Liver (tissue), 9 donors: ENCODE results near the gene TCOF1. TPM values are rescaled to one million over a fixed set of nuclear protein-coding genes. Genes with fewer than 3 reads are reported as not detected.

ENCODE experiments used
- DNase-seq: peaks from one replicate; pipeline ENCODE4 v3.0.0-alpha.2; 2017; ENCODE audit warnings: low spot score
- H3K27ac ChIP-seq, 2 donors: one replicate each; pipeline ENCODE4 v1.7.0; 2013; ENCODE audit warnings: inconsistent platforms in 2 of 2, low read length in 2 of 2, control low read depth in 1 of 2, low read depth in 1 of 2, mild to moderate bottlenecking in 1 of 2
- H3K27me3 ChIP-seq, 4 donors: one replicate each; pipeline versions ENCODE4 v1.6.1 to v1.7.0; 2013; ENCODE audit warnings: low read length in 3 of 4, inconsistent platforms in 1 of 4, mild to moderate bottlenecking in 1 of 4, moderate library complexity in 1 of 4; ENCODE audit not compliant: control insufficient read depth in 4 of 4, insufficient read depth in 4 of 4
- H3K36me3 ChIP-seq, 4 donors: one replicate each; pipeline versions ENCODE4 v1.6.1 to v1.7.0; 2013; ENCODE audit warnings: low read length in 3 of 4, mild to moderate bottlenecking in 3 of 4, low read depth in 1 of 4, moderate library complexity in 1 of 4; ENCODE audit not compliant: control insufficient read depth in 4 of 4, insufficient read depth in 3 of 4
- H3K4me1 ChIP-seq, 4 donors: one replicate each; pipeline versions ENCODE4 v1.6.1 to v1.7.0; 2013; ENCODE audit warnings: low read length in 3 of 4, mild to moderate bottlenecking in 3 of 4, moderate library complexity in 1 of 4; ENCODE audit not compliant: control insufficient read depth in 4 of 4, insufficient read depth in 4 of 4
- H3K4me3 ChIP-seq, 3 donors: one replicate each; pipeline versions ENCODE4 v1.6.1 to v1.7.0; 2013; ENCODE audit warnings: low read length in 3 of 3, control low read depth in 1 of 3, low read depth in 1 of 3, mild to moderate bottlenecking in 1 of 3
- H3K9ac ChIP-seq, 2 donors: one replicate each; pipeline ENCODE4 v1.7.0; 2013; ENCODE audit warnings: low read length in 2 of 2, mild to moderate bottlenecking in 2 of 2, moderate library complexity in 2 of 2, control low read depth in 1 of 2, low read depth in 1 of 2
- H3K9me3 ChIP-seq, 4 donors: one replicate each; pipeline versions ENCODE4 v1.6.1 to v1.7.0; 2013; ENCODE audit warnings: low read length in 3 of 4; ENCODE audit not compliant: control insufficient read depth in 4 of 4
- EGR1 ChIP-seq, 2 donors: IDR thresholded peaks; 2 replicates each; pipeline ENCODE4 v1.6.1; 2016 to 2018; ENCODE audit warnings: antibody characterized with exemption in 2 of 2, low read depth in 2 of 2
- FOXA1 ChIP-seq: IDR thresholded peaks from 2 replicates; pipeline ENCODE4 v1.6.1; 2016; ENCODE audit warnings: antibody characterized with exemption
- FOXA2 ChIP-seq: IDR thresholded peaks from 2 replicates; pipeline ENCODE4 v1.6.1; 2016; ENCODE audit warnings: antibody characterized with exemption
- GABPA ChIP-seq, 2 donors: IDR thresholded peaks in 1 of 2; conservative IDR thresholded peaks in 1 of 2; 2 replicates each; pipeline ENCODE4 v1.6.1; 2016; ENCODE audit warnings: antibody characterized with exemption in 2 of 2, mild to moderate bottlenecking in 1 of 2, moderate library complexity in 1 of 2
- HNF4A ChIP-seq, 2 donors: conservative IDR thresholded peaks; 2 replicates each; pipeline ENCODE4 v1.6.1; 2016; ENCODE audit warnings: antibody characterized with exemption in 2 of 2, mild to moderate bottlenecking in 2 of 2
- HNF4G ChIP-seq: IDR thresholded peaks from 2 replicates; pipeline ENCODE4 v1.6.1; 2016; ENCODE audit warnings: antibody characterized with exemption
- JUND ChIP-seq, 2 donors: IDR thresholded peaks; 2 replicates each; pipeline ENCODE4 v1.6.1; 2016; ENCODE audit warnings: antibody characterized with exemption in 2 of 2
- NR2F2 ChIP-seq: IDR thresholded peaks from 2 replicates; pipeline ENCODE4 v1.6.1; 2016; ENCODE audit warnings: antibody characterized with exemption
- RAD21 ChIP-seq, 2 donors: IDR thresholded peaks; 2 replicates each; pipeline ENCODE4 v1.6.1; 2016; ENCODE audit warnings: antibody characterized with exemption in 2 of 2, mild to moderate bottlenecking in 2 of 2
- RXRA ChIP-seq, 2 donors: IDR thresholded peaks; 2 replicates each; pipeline ENCODE4 v1.6.1; 2017 to 2018; ENCODE audit warnings: antibody characterized with exemption in 2 of 2, mild to moderate bottlenecking in 1 of 2
- SP1 ChIP-seq: IDR thresholded peaks from 2 replicates; pipeline ENCODE4 v1.6.1; 2018; ENCODE audit warnings: antibody characterized with exemption, mild to moderate bottlenecking
- TAF1 ChIP-seq: conservative IDR thresholded peaks from 2 replicates; pipeline ENCODE4 v1.6.1; 2016; ENCODE audit warnings: antibody characterized with exemption, mild to moderate bottlenecking
- YY1 ChIP-seq: IDR thresholded peaks from 2 replicates; pipeline ENCODE4 v1.6.1; 2016; ENCODE audit warnings: antibody characterized with exemption, mild to moderate bottlenecking
- WGBS: extraction: QIAGEN DNeasy Blood & Tissue Kit; methylation state at CpG from one replicate; pipeline ENCODE4 v1.1.7; 2013; 5-methylcytosine and 5-hydroxymethylcytosine counted together
- polyA plus RNA-seq, 2 donors: library from polyadenylated mRNA; stranded (reverse) in 1 of 2; unstranded in 1 of 2; fragments of 200-250 nt in 1 of 2; fragments of >200 nt in 1 of 2; fragmentation: Nextera tagmentation in 1 of 2; extraction: Ambion mirVana in 1 of 2; gene quantifications; one replicate each; pipeline versions ENCODE4 v1.2.1 to v1.2.3, GENCODE V29; 2013 to 2015
- total RNA-seq, 2 donors: library from RNA; depleted of rRNA; stranded (reverse); fragments of >200 nt; gene quantifications; one replicate each; pipeline ENCODE4 v1.2.3, GENCODE V29; 2014
- TF ChIP-seq, protein P1 (sequence below): IDR thresholded peaks from 2 replicates; pipeline ENCODE4 v1.6.1; 2016; ENCODE audit warnings: antibody characterized with exemption
- TF ChIP-seq, protein P2 (sequence below): fragments of 150-350 bp; IDR thresholded peaks from 2 replicates; pipeline ENCODE4 v1.5.1; 2017; ENCODE audit warnings: improper control_type of control experiment, low read depth, low read length; ENCODE audit not compliant: missing input control
- TF ChIP-seq, protein P3 (sequence below): IDR thresholded peaks from 2 replicates; pipeline ENCODE4 v1.6.1; 2016; ENCODE audit warnings: antibody characterized with exemption
- TF ChIP-seq, protein P4 (sequence below): IDR thresholded peaks from 2 replicates; pipeline ENCODE4 v1.6.1; 2016; ENCODE audit warnings: antibody characterized with exemption, mild to moderate bottlenecking
- TF ChIP-seq, protein P5 (sequence below): IDR thresholded peaks from 2 replicates; pipeline ENCODE4 v1.6.1; 2016; ENCODE audit warnings: antibody characterized with exemption
- donor health status: healthy.
- donor health status: healthy.
- donor health status: healthy.
- donor health status: healthy.
- donor health status: healthy.

The TCOF1 gene
- total and polyA plus RNA-seq, 4 donors: 3.2 to 8.5 (median 6.4) TPM

DNA sequence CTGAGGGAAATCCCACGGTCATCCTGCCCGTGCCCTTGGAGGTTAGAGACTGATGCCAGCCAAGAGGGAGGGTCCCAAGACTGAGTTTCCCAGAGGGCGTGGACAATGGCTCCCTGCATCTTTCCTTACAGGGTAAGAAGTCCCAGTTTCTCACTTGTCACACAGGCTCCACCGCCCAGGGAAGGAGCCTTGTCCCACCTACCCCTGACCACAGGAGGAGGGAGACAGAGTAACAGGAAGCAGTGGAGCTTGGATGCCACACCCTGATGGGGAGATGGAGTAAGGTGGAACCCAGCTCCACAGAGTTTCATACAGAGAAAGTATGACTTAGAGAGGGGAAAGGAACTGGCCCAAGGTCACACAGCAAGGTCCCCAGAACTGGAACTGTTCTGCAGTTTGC lies 64.6 kb downstream of the TCOF1 start:
- no peak overlapping the region for H3K4me3 ChIP-seq
- DNase-seq: no peak
- no peaks in the 10 kb centered on the region for H3K9me3 ChIP-seq
- H3K27me3 ChIP-seq: no peaks in the 10 kb centered on the region
- no peaks in the 10 kb centered on the region for H3K4me1 ChIP-seq
- no peak overlapping the region for H3K27ac ChIP-seq
- TF ChIP-seq YY1 (no peak), HNF4A (conservative IDR thresholded peaks at IDR 0.05) (no peak), JUND (IDR thresholded peaks at IDR 0.05) (no peak), SP1 (no peak), GABPA (IDR thresholded peaks at IDR 0.05 in 1 of 2, conservative IDR thresholded peaks at IDR 0.05 in 1 of 2) (no peak), RXRA (IDR thresholded peaks at IDR 0.05) (no peak), NR2F2 (no peak), RAD21 (IDR thresholded peaks at IDR 0.05) (no peak), HNF4G (no peak), TAF1 (no peak), FOXA1 (no peak), EGR1 (IDR thresholded peaks at IDR 0.05; ENCODE audit: low read depth in 2 of 2) (no peak), FOXA2 (no peak)
- TF ChIP-seq, protein P1, sequence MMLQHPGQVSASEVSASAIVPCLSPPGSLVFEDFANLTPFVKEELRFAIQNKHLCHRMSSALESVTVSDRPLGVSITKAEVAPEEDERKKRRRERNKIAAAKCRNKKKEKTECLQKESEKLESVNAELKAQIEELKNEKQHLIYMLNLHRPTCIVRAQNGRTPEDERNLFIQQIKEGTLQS: no peak
- TF ChIP-seq, protein P2, sequence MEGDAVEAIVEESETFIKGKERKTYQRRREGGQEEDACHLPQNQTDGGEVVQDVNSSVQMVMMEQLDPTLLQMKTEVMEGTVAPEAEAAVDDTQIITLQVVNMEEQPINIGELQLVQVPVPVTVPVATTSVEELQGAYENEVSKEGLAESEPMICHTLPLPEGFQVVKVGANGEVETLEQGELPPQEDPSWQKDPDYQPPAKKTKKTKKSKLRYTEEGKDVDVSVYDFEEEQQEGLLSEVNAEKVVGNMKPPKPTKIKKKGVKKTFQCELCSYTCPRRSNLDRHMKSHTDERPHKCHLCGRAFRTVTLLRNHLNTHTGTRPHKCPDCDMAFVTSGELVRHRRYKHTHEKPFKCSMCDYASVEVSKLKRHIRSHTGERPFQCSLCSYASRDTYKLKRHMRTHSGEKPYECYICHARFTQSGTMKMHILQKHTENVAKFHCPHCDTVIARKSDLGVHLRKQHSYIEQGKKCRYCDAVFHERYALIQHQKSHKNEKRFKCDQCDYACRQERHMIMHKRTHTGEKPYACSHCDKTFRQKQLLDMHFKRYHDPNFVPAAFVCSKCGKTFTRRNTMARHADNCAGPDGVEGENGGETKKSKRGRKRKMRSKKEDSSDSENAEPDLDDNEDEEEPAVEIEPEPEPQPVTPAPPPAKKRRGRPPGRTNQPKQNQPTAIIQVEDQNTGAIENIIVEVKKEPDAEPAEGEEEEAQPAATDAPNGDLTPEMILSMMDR: no peak
- TF ChIP-seq, protein P3, sequence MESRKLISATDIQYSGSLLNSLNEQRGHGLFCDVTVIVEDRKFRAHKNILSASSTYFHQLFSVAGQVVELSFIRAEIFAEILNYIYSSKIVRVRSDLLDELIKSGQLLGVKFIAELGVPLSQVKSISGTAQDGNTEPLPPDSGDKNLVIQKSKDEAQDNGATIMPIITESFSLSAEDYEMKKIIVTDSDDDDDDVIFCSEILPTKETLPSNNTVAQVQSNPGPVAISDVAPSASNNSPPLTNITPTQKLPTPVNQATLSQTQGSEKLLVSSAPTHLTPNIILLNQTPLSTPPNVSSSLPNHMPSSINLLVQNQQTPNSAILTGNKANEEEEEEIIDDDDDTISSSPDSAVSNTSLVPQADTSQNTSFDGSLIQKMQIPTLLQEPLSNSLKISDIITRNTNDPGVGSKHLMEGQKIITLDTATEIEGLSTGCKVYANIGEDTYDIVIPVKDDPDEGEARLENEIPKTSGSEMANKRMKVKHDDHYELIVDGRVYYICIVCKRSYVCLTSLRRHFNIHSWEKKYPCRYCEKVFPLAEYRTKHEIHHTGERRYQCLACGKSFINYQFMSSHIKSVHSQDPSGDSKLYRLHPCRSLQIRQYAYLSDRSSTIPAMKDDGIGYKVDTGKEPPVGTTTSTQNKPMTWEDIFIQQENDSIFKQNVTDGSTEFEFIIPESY: no peak
- TF ChIP-seq, protein P4, sequence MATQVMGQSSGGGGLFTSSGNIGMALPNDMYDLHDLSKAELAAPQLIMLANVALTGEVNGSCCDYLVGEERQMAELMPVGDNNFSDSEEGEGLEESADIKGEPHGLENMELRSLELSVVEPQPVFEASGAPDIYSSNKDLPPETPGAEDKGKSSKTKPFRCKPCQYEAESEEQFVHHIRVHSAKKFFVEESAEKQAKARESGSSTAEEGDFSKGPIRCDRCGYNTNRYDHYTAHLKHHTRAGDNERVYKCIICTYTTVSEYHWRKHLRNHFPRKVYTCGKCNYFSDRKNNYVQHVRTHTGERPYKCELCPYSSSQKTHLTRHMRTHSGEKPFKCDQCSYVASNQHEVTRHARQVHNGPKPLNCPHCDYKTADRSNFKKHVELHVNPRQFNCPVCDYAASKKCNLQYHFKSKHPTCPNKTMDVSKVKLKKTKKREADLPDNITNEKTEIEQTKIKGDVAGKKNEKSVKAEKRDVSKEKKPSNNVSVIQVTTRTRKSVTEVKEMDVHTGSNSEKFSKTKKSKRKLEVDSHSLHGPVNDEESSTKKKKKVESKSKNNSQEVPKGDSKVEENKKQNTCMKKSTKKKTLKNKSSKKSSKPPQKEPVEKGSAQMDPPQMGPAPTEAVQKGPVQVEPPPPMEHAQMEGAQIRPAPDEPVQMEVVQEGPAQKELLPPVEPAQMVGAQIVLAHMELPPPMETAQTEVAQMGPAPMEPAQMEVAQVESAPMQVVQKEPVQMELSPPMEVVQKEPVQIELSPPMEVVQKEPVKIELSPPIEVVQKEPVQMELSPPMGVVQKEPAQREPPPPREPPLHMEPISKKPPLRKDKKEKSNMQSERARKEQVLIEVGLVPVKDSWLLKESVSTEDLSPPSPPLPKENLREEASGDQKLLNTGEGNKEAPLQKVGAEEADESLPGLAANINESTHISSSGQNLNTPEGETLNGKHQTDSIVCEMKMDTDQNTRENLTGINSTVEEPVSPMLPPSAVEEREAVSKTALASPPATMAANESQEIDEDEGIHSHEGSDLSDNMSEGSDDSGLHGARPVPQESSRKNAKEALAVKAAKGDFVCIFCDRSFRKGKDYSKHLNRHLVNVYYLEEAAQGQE: no peak
- TF ChIP-seq, protein P5, sequence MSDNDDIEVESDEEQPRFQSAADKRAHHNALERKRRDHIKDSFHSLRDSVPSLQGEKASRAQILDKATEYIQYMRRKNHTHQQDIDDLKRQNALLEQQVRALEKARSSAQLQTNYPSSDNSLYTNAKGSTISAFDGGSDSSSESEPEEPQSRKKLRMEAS: no peak
- H3K9ac ChIP-seq: no peak overlapping the region
- H3K36me3 ChIP-seq: no peaks in the 10 kb centered on the region
- 66% methylated on average over 4 of the region's 4 CpGs for WGBS
